K562 (cell line): ENCODE results near the gene ASCC3. TPM values are rescaled to one million over a fixed set of nuclear protein-coding genes. Genes with fewer than 3 reads are reported as not detected.

Source experiments
- ETV1 ChIP-seq: fragments of 450-650 bp; conservative IDR thresholded peaks from 2 replicates; pipeline ENCODE4 v1.6.1; 2016; ENCODE audit warnings: missing genetic modification characterization, control low read depth, low read depth, missing compliant biosample characterization
- FOXM1 ChIP-seq, 2 experiments: fragments of 450-650 bp in 1 of 2; sonication (generic) in 1 of 2; formaldehyde crosslinking in 1 of 2; IDR thresholded peaks; 2 replicates each; pipeline versions ENCODE4 v1.6.1 to v1.9.0; 2017 to 2022; ENCODE audit warnings: low read depth in 2 of 2, mild to moderate bottlenecking in 2 of 2, missing genetic modification reagents in 1 of 2, moderate library complexity in 1 of 2
- KLF10 ChIP-seq: fragments of 250-450 bp; sonication (Bioruptor Pico); IDR thresholded peaks from 2 replicates; pipeline ENCODE4 v1.6.1; 2021; ENCODE audit warnings: matching md5 sums
- MEIS2 ChIP-seq: fragments of 450-650 bp; IDR thresholded peaks from 2 replicates; pipeline ENCODE4 v1.6.1; 2014; ENCODE audit warnings: mild to moderate bottlenecking; ENCODE audit not compliant: partially characterized antibody
- PHF21A ChIP-seq: fragments of 450-650 bp; IDR thresholded peaks from 2 replicates; pipeline ENCODE4 v1.6.1; 2017; ENCODE audit warnings: low read depth, borderline replicate concordance
- RAD51 ChIP-seq: fragments of 450-650 bp; IDR thresholded peaks from 2 replicates; pipeline ENCODE4 v1.7.1; 2016; ENCODE audit warnings: low read depth, mild to moderate bottlenecking, borderline replicate concordance
- RCOR1 ChIP-seq, 2 experiments: IDR thresholded peaks; 2 replicates each; pipeline ENCODE4 v1.6.1; 2012; ENCODE audit warnings: low read depth in 2 of 2, low read length in 2 of 2, borderline replicate concordance in 1 of 2, improper control_type of control experiment in 1 of 2
- RFX1 ChIP-seq: fragments of 450-650 bp; IDR thresholded peaks from 2 replicates; pipeline ENCODE4 v1.6.1; 2016; ENCODE audit warnings: mild to moderate bottlenecking, moderate library complexity
- ZNF143 ChIP-seq: sonication (generic); formaldehyde crosslinking; IDR thresholded peaks from 2 replicates; pipeline ENCODE4 v1.9.0; 2022; ENCODE audit warnings: mild to moderate bottlenecking, missing genetic modification reagents
- ZNF212 ChIP-seq: fragments of 450-650 bp; formaldehyde crosslinking; IDR thresholded peaks from 2 replicates; pipeline ENCODE4 v1.4.0; 2020; ENCODE audit warnings: mild to moderate bottlenecking
- ZNF384 ChIP-seq: IDR thresholded peaks from 2 replicates; pipeline ENCODE4 v1.6.1; 2012; ENCODE audit warnings: low read depth, low read length, improper control_type of control experiment
- polyA plus RNA-seq, 8 experiments: library from polyadenylated mRNA; depleted of rRNA in 4 of 8; stranded (reverse) in 5 of 8; unstranded in 3 of 8; fragments of >200 nt; fragmentation: Nextera tagmentation in 2 of 8; fragmentation: Illumina TruSeq in 1 of 8; extraction: Ambion mirVana in 2 of 8; extraction: Trizol in 1 of 8; gene quantifications; 2 replicates each; pipeline versions ENCODE4 v1.2.1 to v1.2.3, GENCODE V29; 2011 to 2014; ENCODE audit warnings: inconsistent platforms in 1 of 8, missing spikeins in 1 of 8
- total RNA-seq, 7 experiments: library from RNA; depleted of rRNA in 6 of 7; stranded (reverse); fragments of >200 nt in 6 of 7; fragmentation: Illumina TruSeq in 2 of 7; extraction: Trizol in 2 of 7; gene quantifications; 2 replicates each; pipeline versions ENCODE4 v1.2.1 to v1.2.3, GENCODE V29; 2011 to 2021; ENCODE audit warnings: low replicate concordance in 1 of 7
- TF ChIP-seq, protein P1 (sequence below), 2 experiments: fragments of 450-650 bp; IDR thresholded peaks; 2 replicates each; pipeline ENCODE4 v1.6.1; 2016; ENCODE audit warnings: mild to moderate bottlenecking in 2 of 2, borderline replicate concordance in 1 of 2, low read depth in 1 of 2, moderate library complexity in 1 of 2
- TF ChIP-seq, protein P2 (sequence below): fragments of 250-450 bp; sonication (Bioruptor Pico); IDR thresholded peaks from 2 replicates; pipeline ENCODE4 v1.8.0; 2022; ENCODE audit warnings: moderate library complexity, mild to moderate bottlenecking, inconsistent platforms

ASCC3 gene
- total and polyA plus RNA-seq, 9 of the 15 experiments (the other 6 are each of a cell fraction or from before 2014, with no cell fraction given) = 16.1 to 56.1 (median 33.9) TPM

DNA sequence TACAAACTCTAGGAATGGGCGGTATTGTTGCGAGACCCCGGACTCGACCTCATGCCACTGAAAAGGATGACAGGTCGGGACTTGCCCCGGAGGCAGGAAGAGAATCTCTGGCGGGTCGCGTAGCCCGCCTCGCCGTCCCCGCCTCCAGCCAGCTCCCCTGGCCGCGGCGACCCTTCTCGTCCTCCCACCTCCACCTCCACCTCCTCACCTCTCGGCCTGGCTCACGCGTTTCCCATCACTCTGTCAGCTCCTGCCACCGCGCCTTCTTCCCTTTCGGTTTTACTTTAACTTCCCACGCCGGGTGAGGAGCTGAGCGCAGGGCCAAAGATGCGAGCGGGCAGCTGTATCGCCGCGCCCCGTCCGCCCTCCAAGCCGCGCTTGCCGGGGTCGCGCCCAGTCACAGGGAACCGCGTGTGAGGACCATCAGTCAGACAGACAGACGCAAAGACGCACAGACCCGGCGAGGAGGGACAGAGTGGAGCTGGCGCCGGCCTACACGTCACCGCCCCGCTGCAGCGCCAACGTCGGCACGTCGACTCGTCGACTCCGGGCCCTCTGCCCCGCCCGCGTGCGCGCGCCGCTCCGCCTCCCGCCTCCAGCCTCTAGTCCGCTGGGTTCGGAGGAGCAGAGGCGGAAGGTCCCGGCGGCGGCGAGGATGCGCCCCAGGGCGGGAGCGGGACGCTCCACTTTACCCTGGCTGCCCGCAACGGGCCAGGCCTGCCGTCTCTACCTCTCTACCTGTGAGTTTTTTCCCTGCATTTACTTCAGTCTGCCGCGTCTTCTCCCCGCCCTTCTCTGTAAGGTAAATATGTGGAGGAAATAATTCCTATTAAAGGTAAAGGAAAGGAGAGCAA is at the start of gene ASCC3 (continued):
- TF ChIP-seq, protein P1, sequence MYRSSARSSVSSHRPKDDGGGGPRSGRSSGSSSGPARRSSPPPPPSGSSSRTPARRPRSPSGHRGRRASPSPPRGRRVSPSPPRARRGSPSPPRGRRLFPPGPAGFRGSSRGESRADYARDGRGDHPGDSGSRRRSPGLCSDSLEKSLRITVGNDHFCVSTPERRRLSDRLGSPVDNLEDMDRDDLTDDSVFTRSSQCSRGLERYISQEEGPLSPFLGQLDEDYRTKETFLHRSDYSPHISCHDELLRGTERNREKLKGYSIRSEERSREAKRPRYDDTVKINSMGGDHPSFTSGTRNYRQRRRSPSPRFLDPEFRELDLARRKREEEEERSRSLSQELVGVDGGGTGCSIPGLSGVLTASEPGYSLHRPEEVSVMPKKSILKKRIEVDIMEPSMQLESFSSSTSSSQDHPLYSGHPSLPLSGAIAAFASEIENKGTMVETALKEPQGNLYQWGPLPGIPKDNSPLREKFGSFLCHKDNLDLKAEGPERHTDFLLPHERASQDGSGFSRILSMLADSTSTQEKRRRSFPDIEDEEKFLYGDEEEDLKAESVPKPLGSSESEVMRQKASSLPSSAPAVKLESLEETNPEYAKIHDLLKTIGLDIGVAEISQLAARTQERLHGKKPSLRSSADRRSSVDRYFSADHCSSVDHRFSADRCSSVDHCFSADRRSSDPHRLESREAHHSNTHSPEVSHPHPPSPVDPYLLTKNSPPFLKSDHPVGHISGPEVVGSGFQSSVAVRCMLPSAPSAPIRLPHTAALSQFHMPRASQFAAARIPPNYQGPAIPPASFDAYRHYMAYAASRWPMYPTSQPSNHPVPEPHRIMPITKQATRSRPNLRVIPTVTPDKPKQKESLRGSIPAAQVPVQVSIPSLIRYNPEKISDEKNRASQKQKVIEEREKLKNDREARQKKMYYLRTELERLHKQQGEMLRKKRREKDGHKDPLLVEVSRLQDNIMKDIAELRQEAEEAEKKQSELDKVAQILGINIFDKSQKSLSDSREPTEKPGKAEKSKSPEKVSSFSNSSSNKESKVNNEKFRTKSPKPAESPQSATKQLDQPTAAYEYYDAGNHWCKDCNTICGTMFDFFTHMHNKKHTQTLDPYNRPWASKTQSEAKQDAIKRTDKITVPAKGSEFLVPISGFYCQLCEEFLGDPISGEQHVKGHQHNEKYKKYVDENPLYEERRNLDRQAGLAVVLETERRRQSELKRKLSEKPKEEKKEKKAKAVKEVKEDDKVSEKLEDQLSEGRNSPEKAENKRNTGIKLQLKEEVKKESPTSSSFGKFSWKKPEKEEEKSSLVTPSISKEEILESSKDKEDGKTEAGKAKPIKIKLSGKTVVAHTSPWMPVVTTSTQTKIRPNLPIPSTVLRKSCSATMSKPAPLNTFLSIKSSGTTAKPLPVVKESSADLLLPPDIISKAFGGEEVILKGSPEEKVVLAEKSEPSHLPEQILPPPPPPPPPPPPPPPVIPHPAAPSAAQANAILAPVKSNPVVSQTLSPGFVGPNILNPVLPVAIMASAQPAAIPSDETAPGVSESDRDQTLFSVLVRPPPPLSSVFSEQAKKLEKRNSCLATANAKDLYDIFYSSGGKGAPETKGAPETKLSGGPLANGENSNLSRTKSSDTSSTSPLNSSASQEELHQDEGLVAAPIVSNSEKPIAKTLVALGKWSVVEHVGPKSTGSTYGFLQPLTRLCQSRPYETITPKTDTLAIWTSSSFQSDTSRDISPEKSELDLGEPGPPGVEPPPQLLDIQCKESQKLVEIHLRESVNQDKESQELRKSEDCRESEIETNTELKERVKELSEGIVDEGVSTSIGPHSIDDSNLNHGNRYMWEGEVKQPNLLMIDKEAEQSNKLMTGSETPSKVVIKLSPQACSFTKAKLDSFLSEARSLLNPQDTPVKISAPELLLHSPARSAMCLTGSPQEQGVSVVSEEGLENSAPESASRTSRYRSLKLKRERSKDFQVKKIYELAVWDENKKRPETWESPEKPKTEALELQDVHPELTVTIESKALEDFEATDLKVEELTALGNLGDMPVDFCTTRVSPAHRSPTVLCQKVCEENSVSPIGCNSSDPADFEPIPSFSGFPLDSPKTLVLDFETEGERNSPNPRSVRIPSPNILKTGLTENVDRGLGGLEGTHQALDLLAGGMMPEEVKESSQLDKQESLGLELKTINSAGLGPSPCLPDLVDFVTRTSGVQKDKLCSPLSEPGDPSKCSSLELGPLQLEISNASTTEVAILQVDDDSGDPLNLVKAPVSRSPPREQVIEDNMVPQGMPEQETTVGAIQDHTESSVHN (IDR thresholded peaks at IDR 0.05; ENCODE audit: borderline replicate concordance in 1 of 2, low read depth in 1 of 2) = no peak
- no peak for TF ChIP-seq ZNF384
- no peak for TF ChIP-seq ZNF212
- no peak for TF ChIP-seq FOXM1 (IDR thresholded peaks at IDR 0.05; ENCODE audit: low read depth)
- TF ChIP-seq FOXM1 (CRISPR knock-in tag; IDR thresholded peaks at IDR 0.05; ENCODE audit: low read depth) = 0 out of 2 replicates have a peak, but pooled peaks have one; percentile 45
- TF ChIP-seq, protein P2, sequence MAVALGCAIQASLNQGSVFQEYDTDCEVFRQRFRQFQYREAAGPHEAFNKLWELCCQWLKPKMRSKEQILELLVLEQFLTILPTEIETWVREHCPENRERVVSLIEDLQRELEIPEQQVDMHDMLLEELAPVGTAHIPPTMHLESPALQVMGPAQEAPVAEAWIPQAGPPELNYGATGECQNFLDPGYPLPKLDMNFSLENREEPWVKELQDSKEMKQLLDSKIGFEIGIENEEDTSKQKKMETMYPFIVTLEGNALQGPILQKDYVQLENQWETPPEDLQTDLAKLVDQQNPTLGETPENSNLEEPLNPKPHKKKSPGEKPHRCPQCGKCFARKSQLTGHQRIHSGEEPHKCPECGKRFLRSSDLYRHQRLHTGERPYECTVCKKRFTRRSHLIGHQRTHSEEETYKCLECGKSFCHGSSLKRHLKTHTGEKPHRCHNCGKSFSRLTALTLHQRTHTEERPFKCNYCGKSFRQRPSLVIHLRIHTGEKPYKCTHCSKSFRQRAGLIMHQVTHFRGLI (CRISPR knock-in tag) = no peak
- no peak for TF ChIP-seq RAD51
- TF ChIP-seq PHF21A = no peak
- no peak for TF ChIP-seq ETV1 (tag)
- no peak for TF ChIP-seq ZNF143 (CRISPR knock-in tag)
- TF ChIP-seq MEIS2 = peak; percentile 80
- no peak for TF ChIP-seq KLF10 (CRISPR knock-in tag)
- no peak for TF ChIP-seq RFX1
- TF ChIP-seq RCOR1 (IDR thresholded peaks at IDR 0.05; ENCODE audit: borderline replicate concordance in 1 of 2, low read depth in 2 of 2, low read length in 2 of 2) = peak in 1 of 2 experiments; percentile 75; a peak in 2 of 4 replicates
